HG03571 (cell line): ENCODE data around the gene LVRN.
A peak's percentile ranks its signal among the peaks of the same experiment; 100 is the strongest.

Source experiments
- ATAC-seq: cut with Tn5 transposase; IDR thresholded peaks from one replicate; pipeline ENCODE4 v1.9.1; 2021; ENCODE audit not compliant: unreplicated experiment

The LVRN gene

GRCh38 chr5:115961381-115962238 lies 665 bp upstream of the LVRN start:
- no peak for ATAC-seq

- no peak for ATAC-seq
Observed at GRCh38 chr5:115962565-115963402, 509 bp downstream of the LVRN start.

- ATAC-seq, result no peak
Observed at GRCh38 chr5:115963566-115963965, 1.3 kb downstream of the LVRN start.

GRCh38 chr5:115968770-115969169 lies 6.5 kb downstream of the LVRN start:
- ATAC-seq, result no peak

GRCh38 chr5:115977096-115977495 lies 14.8 kb downstream of the LVRN start:
- peak; percentile 68 for ATAC-seq

GRCh38 chr5:115977988-115978387 lies 15.7 kb downstream of the LVRN start:
- ATAC-seq, result no peak

GRCh38 chr5:115978779-115979178 lies 16.5 kb downstream of the LVRN start:
- no peak for ATAC-seq

GRCh38 chr5:115979201-115980041 lies 17.1 kb downstream of the LVRN start:
- ATAC-seq, result no peak

- no peak for ATAC-seq
Observed at GRCh38 chr5:115983519-115983918, 21.2 kb downstream of the LVRN start.

- no peak for ATAC-seq
Observed at GRCh38 chr5:115985802-115986757, 23.8 kb downstream of the LVRN start.

GRCh38 chr5:115988002-115988401 lies 25.7 kb downstream of the LVRN start:
- ATAC-seq, result no peak

- no peak for ATAC-seq
Observed at GRCh38 chr5:115992848-115993350, 30.6 kb downstream of the LVRN start.

- no peak for ATAC-seq
Observed at GRCh38 chr5:115995351-115995750, 33.1 kb downstream of the LVRN start.

- no peak for ATAC-seq
Observed at GRCh38 chr5:116002116-116002906, 40.0 kb downstream of the LVRN start.

- no peak for ATAC-seq
Observed at GRCh38 chr5:116004248-116004647, 42.0 kb downstream of the LVRN start.

- no peak for ATAC-seq
Observed at GRCh38 chr5:116009806-116010205, 47.5 kb downstream of the LVRN start.

GRCh38 chr5:116011046-116011445 lies 48.8 kb downstream of the LVRN start:
- no peak for ATAC-seq

GRCh38 chr5:116013207-116013785 lies 51.0 kb downstream of the LVRN start:
- no peak for ATAC-seq

GRCh38 chr5:116013936-116014335 lies 51.7 kb downstream of the LVRN start:
- no peak for ATAC-seq
